Lung (tissue), 12 donors: ENCODE measurements around the gene ZCCHC2. TPM values are rescaled to one million over a fixed set of nuclear protein-coding genes. Genes with fewer than 3 reads are reported as not detected.

Experiments
- ATAC-seq: fragments of 200-7000 bp; cut with Tn5 transposase; one replicate; pipeline ENCODE4 v1.9.1; 2020; ENCODE audit warnings: moderate number of reproducible peaks; ENCODE audit not compliant: insufficient read depth, low FRiP score
- DNase-seq, 3 donors: peaks; one replicate each; pipeline ENCODE4 v3.0.0-alpha.2; 2013 to 2017
- H3K27ac ChIP-seq, 2 donors: one replicate each; pipeline ENCODE4 v1.5.1; 2013; ENCODE audit warnings: mild to moderate bottlenecking in 2 of 2, moderate library complexity in 2 of 2, control low read depth in 1 of 2, inconsistent platforms in 1 of 2, low read depth in 1 of 2, low read length in 1 of 2
- H3K27me3 ChIP-seq, 3 donors: one replicate each; pipeline ENCODE4 v1.5.1; 2013; ENCODE audit warnings: low read length in 2 of 3; ENCODE audit not compliant: control insufficient read depth in 3 of 3, insufficient read depth in 3 of 3
- H3K36me3 ChIP-seq, 4 donors: one replicate each; pipeline ENCODE4 v1.5.1; 2013; ENCODE audit warnings: low read length in 4 of 4, mild to moderate bottlenecking in 1 of 4, moderate library complexity in 1 of 4; ENCODE audit not compliant: control insufficient read depth in 4 of 4, insufficient read depth in 4 of 4
- H3K4me1 ChIP-seq, 5 donors: one replicate each; pipeline ENCODE4 v1.5.1; 2013; ENCODE audit warnings: low read length in 5 of 5, mild to moderate bottlenecking in 2 of 5, moderate library complexity in 1 of 5; ENCODE audit not compliant: control insufficient read depth in 5 of 5, insufficient read depth in 5 of 5
- H3K4me3 ChIP-seq: one replicate; pipeline ENCODE4 v1.5.1; 2013; ENCODE audit warnings: mild to moderate bottlenecking, control low read depth, moderate library complexity
- H3K9ac ChIP-seq, 2 donors: one replicate each; pipeline ENCODE4 v1.5.1; 2013; ENCODE audit warnings: low read length in 2 of 2, control low read depth in 1 of 2; ENCODE audit not compliant: insufficient read depth in 1 of 2
- H3K9me3 ChIP-seq, 4 donors: one replicate each; pipeline ENCODE4 v1.5.1; 2013; ENCODE audit warnings: low read length in 3 of 4, mild to moderate bottlenecking in 1 of 4, moderate library complexity in 1 of 4; ENCODE audit not compliant: control insufficient read depth in 4 of 4, insufficient read depth in 3 of 4
- WGBS, 2 donors: extraction: QIAGEN DNeasy Blood & Tissue Kit; methylation state at CpG; one replicate each; pipeline ENCODE4 v1.1.7; 2013; 5-methylcytosine and 5-hydroxymethylcytosine counted together
- polyA plus RNA-seq, 2 donors: library from polyadenylated mRNA; stranded (reverse); fragments of 200-250 nt; gene quantifications; one replicate each; pipeline ENCODE4 v1.2.1, GENCODE V29; 2013
- total RNA-seq, 2 donors: library from RNA; depleted of rRNA in 1 of 2; stranded (reverse); fragments of >200 nt in 1 of 2; gene quantifications; one replicate each; pipeline ENCODE4 v1.2.1, GENCODE V29; 2014 to 2021
- TF ChIP-seq, protein P1 (sequence below): IDR thresholded peaks from 2 replicates; pipeline ENCODE4 v1.5.1; 2012; ENCODE audit warnings: mild to moderate bottlenecking; ENCODE audit errors: control extremely low read depth, extremely low read depth
- donor health status: control.
- donor health status: control.
- donor health status: Bipolar disorder and iron deficiency.
- donor health status: healthy.
- donor health status: DM: yes; HTN: yes; CAD: no.

Gene ZCCHC2
- total and polyA plus RNA-seq, 4 donors: 9.3 to 33.9 (median 18.6) TPM

GRCh38 chr18:62601871-62602270, 79.0 kb downstream of the ZCCHC2 start:
- TF ChIP-seq, protein P1, sequence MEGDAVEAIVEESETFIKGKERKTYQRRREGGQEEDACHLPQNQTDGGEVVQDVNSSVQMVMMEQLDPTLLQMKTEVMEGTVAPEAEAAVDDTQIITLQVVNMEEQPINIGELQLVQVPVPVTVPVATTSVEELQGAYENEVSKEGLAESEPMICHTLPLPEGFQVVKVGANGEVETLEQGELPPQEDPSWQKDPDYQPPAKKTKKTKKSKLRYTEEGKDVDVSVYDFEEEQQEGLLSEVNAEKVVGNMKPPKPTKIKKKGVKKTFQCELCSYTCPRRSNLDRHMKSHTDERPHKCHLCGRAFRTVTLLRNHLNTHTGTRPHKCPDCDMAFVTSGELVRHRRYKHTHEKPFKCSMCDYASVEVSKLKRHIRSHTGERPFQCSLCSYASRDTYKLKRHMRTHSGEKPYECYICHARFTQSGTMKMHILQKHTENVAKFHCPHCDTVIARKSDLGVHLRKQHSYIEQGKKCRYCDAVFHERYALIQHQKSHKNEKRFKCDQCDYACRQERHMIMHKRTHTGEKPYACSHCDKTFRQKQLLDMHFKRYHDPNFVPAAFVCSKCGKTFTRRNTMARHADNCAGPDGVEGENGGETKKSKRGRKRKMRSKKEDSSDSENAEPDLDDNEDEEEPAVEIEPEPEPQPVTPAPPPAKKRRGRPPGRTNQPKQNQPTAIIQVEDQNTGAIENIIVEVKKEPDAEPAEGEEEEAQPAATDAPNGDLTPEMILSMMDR: no peak

DNA sequence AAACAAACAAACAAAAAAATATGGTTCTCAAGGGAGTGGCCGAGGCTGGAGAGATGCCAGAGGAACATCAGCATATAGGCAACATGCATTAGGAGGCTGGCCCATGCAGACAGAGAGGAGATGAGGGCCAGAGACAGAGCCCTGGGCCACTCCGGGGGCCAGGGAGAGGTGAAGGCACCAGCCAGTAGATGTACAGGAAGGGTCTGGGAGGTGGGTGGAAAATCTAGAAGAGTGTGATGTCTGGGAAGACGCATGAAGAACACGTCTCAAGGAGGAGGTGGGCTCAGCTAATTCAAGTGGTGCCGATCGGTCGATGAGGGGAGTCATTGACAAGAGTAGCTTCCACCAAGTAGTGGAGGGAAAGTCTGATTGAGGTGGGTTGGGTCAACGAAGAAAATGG, 79.9 kb downstream of the ZCCHC2 start:
- 93 to 97% methylated on average over 8 of the region's 8 CpGs for WGBS, 2 donors
- ATAC-seq: no peak
- no peak overlapping the region for H3K9ac ChIP-seq
- H3K4me1 ChIP-seq: no peaks in the 10 kb centered on the region
- TF ChIP-seq, protein P1: no peak
- H3K4me3 ChIP-seq: no peak overlapping the region
- no peak overlapping the region for H3K27ac ChIP-seq
- peaks cover 3 to 16% (median 16%) of the 10 kb centered on the region in 3 donors for H3K27me3 ChIP-seq
- no peaks in the 10 kb centered on the region for H3K9me3 ChIP-seq
- DNase-seq: no peak
- H3K36me3 ChIP-seq: no peaks in the 10 kb centered on the region

More at GRCh38 chr18:62601871-62602270, 79.0 kb downstream of the ZCCHC2 start:
- WGBS, 2 donors: 87 to 92% methylated on average over 8 of the region's 8 CpGs
- no peaks in the 10 kb centered on the region for H3K9me3 ChIP-seq
- peaks cover 3 to 23% (median 22%) of the 10 kb centered on the region in 3 donors for H3K27me3 ChIP-seq
- H3K27ac ChIP-seq: no peak overlapping the region
- no peak for DNase-seq
- H3K4me3 ChIP-seq: no peak overlapping the region
- ATAC-seq: no peak
- no peaks in the 10 kb centered on the region for H3K36me3 ChIP-seq
- peaks cover 0 to 3% (median 2%) of the 10 kb centered on the region in 5 donors for H3K4me1 ChIP-seq
- H3K9ac ChIP-seq: no peak overlapping the region

DNA sequence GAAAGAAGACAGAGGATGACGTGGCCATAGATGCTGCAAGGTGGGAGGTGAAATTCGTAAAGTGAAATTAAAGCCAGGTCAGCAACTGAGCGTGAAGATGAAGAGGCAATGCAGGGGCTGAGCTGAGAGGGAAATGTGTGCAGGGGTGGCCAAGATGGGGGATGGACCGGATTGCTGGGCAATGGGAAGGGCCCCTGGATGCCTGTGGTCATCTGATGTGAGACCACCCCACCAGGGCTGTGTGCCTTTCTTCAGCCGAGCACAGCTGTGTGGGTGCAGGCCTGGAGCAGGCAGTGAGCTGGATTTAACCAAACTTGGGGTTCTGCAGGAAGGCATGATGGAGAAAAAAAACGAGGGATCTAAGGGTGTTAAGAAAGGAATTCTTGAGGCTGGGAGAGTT, 80.4 kb downstream of the ZCCHC2 start:
- Histone ChIP-seq H3K36me3 (no peaks in the 10 kb centered on the region), H3K4me1 (no peaks in the 10 kb centered on the region), H3K9ac (no peak overlapping the region), H3K27me3 (peaks cover 3 to 14% (median 11%) of the 10 kb centered on the region in 3 donors), H3K9me3 (no peaks in the 10 kb centered on the region), H3K27ac (no peak overlapping the region), H3K4me3 (no peak overlapping the region)
- TF ChIP-seq, protein P1: no peak
- DNase-seq (no peak), ATAC-seq (no peak)
- WGBS, 2 donors: 80 to 90% methylated on average over 6 of the region's 6 CpGs

DNA sequence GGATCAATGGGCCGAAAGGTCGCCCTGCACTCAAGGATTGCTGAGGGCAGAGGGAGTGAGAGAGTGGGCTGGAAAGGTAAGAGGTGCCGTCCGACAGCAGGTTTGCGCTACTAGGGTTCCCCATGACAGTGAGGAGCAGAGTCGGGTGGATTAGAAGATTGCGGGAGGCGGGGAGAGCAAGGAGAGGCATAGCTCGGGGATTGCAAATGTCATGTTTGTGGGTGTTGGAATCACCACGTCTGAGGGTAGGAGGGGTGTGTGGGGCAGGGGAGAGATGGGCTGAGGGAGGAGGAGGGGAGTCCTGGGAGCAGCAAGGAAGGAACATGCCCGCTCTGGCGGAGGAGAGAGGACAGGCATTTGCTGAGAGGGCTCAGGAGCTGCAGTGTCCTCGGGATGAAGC, 81.2 kb downstream of the ZCCHC2 start:
- ATAC-seq: no peak
- TF ChIP-seq, protein P1: no peak
- H3K9ac ChIP-seq: no peak overlapping the region
- WGBS, 2 donors: 75 to 86% methylated on average over 13 of the region's 13 CpGs
- peaks cover 3 to 9% (median 5%) of the 10 kb centered on the region in 3 donors for H3K27me3 ChIP-seq
- H3K9me3 ChIP-seq: no peaks in the 10 kb centered on the region
- H3K27ac ChIP-seq: no peak overlapping the region
- H3K4me1 ChIP-seq: no peaks in the 10 kb centered on the region
- no peak for DNase-seq
- no peak overlapping the region for H3K4me3 ChIP-seq
- no peaks in the 10 kb centered on the region for H3K36me3 ChIP-seq
